ENCODE data around the gene ARL15. TPM values are rescaled to one million over a fixed set of nuclear protein-coding genes. Genes with fewer than 3 reads are reported as not detected.

ARL15 gene
- total RNA-seq, 1 experiment from 2014 or later = 6.9 TPM

GRCh38 chr5:54073735-54074134, 236.6 kb downstream of the ARL15 start:
- Histone ChIP-seq H4K20me1 (ENCODE audit: low read length) (no peaks in the 10 kb centered on the region), H3K79me2 (ENCODE audit: low read length) (no peaks in the 10 kb centered on the region), H3K27ac (ENCODE audit: low read length) (no peak overlapping the region), H3K36me3 (ENCODE audit: low read depth, low read length) (no peaks in the 10 kb centered on the region), H3K4me2 (ENCODE audit: low read length) (no peak overlapping the region), H3K9me2 (replicated peaks; ENCODE audit: low read length) (no peaks in the 10 kb centered on the region), H3K9me3 (ENCODE audit: low read length) (no peaks in the 10 kb centered on the region), H3K4me3 (ENCODE audit: low read length) (no peak overlapping the region), H3F3A (ENCODE audit: low read length, unreplicated experiment) (no peaks in the 10 kb centered on the region), H3K27me3 (ENCODE audit: low read length) (no peaks in the 10 kb centered on the region), H3K9ac (ENCODE audit: low read length) (no peak overlapping the region), H3K4me1 (ENCODE audit: insufficient read depth, low read length) (no peaks in the 10 kb centered on the region), H2AFZ (ENCODE audit: low read length) (no peak overlapping the region)
- TF ChIP-seq EZH2phosphoT487 (IDR thresholded peaks at IDR 0.05; ENCODE audit: borderline replicate concordance, low read length) = no peak
- TF ChIP-seq EZH2 (IDR thresholded peaks at IDR 0.05; ENCODE audit: low read length, unreplicated experiment) = no peak
- TF ChIP-seq CTCF (conservative IDR thresholded peaks at IDR 0.05; ENCODE audit: low read depth, low read length) = no peak
- BruUV-seq (replicated peaks) = no TSS peak
- DNase-seq (no peak), ATAC-seq (no peak)
- intact Hi-C loops (cut with micrococcal nuclease) = no loop called here
- CTCF ChIA-PET = interaction anchor here (0.7 kb wide), 1 partner anchor 38 kb away, joined by 4 read pairs; no protein-coding TSS in a partner anchor
- POLR2A ChIA-PET (ENCODE audit: unreplicated experiment) = no interaction called here

GRCh38 chr5:54073131-54073530, 237.2 kb downstream of the ARL15 start:
- no peaks in the 10 kb centered on the region for H3K4me1 ChIP-seq (ENCODE audit: insufficient read depth, low read length)
- DNase-seq = no peak
- intact Hi-C loops (cut with micrococcal nuclease) = no loop called here
- H3K27me3 ChIP-seq (ENCODE audit: low read length) = no peaks in the 10 kb centered on the region
- no peaks in the 10 kb centered on the region for H3K9me3 ChIP-seq (ENCODE audit: low read length)
- no peak overlapping the region for H3K4me2 ChIP-seq (ENCODE audit: low read length)
- POLR2A ChIA-PET (ENCODE audit: unreplicated experiment) = no interaction called here
- no peaks in the 10 kb centered on the region for H3K9me2 ChIP-seq (replicated peaks; ENCODE audit: low read length)
- H3K4me3 ChIP-seq (ENCODE audit: low read length) = no peak overlapping the region
- H4K20me1 ChIP-seq (ENCODE audit: low read length) = no peaks in the 10 kb centered on the region
- no peak overlapping the region for H3K27ac ChIP-seq (ENCODE audit: low read length)
- TF ChIP-seq CTCF (conservative IDR thresholded peaks at IDR 0.05; ENCODE audit: low read depth, low read length) = no peak
- no peak for TF ChIP-seq EZH2 (IDR thresholded peaks at IDR 0.05; ENCODE audit: low read length, unreplicated experiment)
- TF ChIP-seq EZH2phosphoT487 (IDR thresholded peaks at IDR 0.05; ENCODE audit: borderline replicate concordance, low read length) = no peak
- H3K36me3 ChIP-seq (ENCODE audit: low read depth, low read length) = no peaks in the 10 kb centered on the region
- CTCF ChIA-PET = no interaction called here
- no peak overlapping the region for H3K9ac ChIP-seq (ENCODE audit: low read length)
- no peaks in the 10 kb centered on the region for H3F3A ChIP-seq (ENCODE audit: low read length, unreplicated experiment)
- no peak for ATAC-seq
- BruUV-seq (replicated peaks) = no TSS peak
- H2AFZ ChIP-seq (ENCODE audit: low read length) = no peak overlapping the region
- no peaks in the 10 kb centered on the region for H3K79me2 ChIP-seq (ENCODE audit: low read length)

- no peaks in the 10 kb centered on the region for H3K27me3 ChIP-seq (ENCODE audit: low read length)
- CTCF ChIA-PET = no interaction called here
- H3K79me2 ChIP-seq (ENCODE audit: low read length) = no peaks in the 10 kb centered on the region
- no peaks in the 10 kb centered on the region for H3F3A ChIP-seq (ENCODE audit: low read length, unreplicated experiment)
- no peaks in the 10 kb centered on the region for H4K20me1 ChIP-seq (ENCODE audit: low read length)
- H2AFZ ChIP-seq (ENCODE audit: low read length) = no peak overlapping the region
- no peaks in the 10 kb centered on the region for H3K36me3 ChIP-seq (ENCODE audit: low read depth, low read length)
- H3K27ac ChIP-seq (ENCODE audit: low read length) = no peak overlapping the region
- no peaks in the 10 kb centered on the region for H3K4me1 ChIP-seq (ENCODE audit: insufficient read depth, low read length)
- intact Hi-C loops (cut with micrococcal nuclease) = no loop called here
- no peaks in the 10 kb centered on the region for H3K9me3 ChIP-seq (ENCODE audit: low read length)
- no peak overlapping the region for H3K4me3 ChIP-seq (ENCODE audit: low read length)
- H3K9ac ChIP-seq (ENCODE audit: low read length) = no peak overlapping the region
- H3K4me2 ChIP-seq (ENCODE audit: low read length) = no peak overlapping the region
- TF ChIP-seq CTCF (conservative IDR thresholded peaks at IDR 0.05; ENCODE audit: low read depth, low read length) (no peak), EZH2 (IDR thresholded peaks at IDR 0.05; ENCODE audit: low read length, unreplicated experiment) (no peak), EZH2phosphoT487 (IDR thresholded peaks at IDR 0.05; ENCODE audit: borderline replicate concordance, low read length) (no peak)
- H3K9me2 ChIP-seq (replicated peaks; ENCODE audit: low read length) = no peaks in the 10 kb centered on the region
- BruUV-seq (replicated peaks) = no TSS peak
- no peak for DNase-seq
- POLR2A ChIA-PET (ENCODE audit: unreplicated experiment) = no interaction called here
- no peak for ATAC-seq
Observed at GRCh38 chr5:54066433-54066832, 243.9 kb downstream of the ARL15 start.

All from PC-3 (cell line).